GM12875 (cell line): ENCODE measurements around the gene IFI27.

Source experiments
- H3K4me3 ChIP-seq: one replicate; pipeline ENCODE4 v1.5.1; 2011; ENCODE audit warnings: low read depth, low read length, control low read depth
- TF ChIP-seq, protein P1 (sequence below): IDR thresholded peaks from 2 replicates; pipeline ENCODE4 v1.5.1; 2011; ENCODE audit warnings: low read depth, mild to moderate bottlenecking, control low read depth, inconsistent platforms, low read length, moderate library complexity, borderline replicate concordance; ENCODE audit not compliant: insufficient read depth

The IFI27 gene

DNA sequence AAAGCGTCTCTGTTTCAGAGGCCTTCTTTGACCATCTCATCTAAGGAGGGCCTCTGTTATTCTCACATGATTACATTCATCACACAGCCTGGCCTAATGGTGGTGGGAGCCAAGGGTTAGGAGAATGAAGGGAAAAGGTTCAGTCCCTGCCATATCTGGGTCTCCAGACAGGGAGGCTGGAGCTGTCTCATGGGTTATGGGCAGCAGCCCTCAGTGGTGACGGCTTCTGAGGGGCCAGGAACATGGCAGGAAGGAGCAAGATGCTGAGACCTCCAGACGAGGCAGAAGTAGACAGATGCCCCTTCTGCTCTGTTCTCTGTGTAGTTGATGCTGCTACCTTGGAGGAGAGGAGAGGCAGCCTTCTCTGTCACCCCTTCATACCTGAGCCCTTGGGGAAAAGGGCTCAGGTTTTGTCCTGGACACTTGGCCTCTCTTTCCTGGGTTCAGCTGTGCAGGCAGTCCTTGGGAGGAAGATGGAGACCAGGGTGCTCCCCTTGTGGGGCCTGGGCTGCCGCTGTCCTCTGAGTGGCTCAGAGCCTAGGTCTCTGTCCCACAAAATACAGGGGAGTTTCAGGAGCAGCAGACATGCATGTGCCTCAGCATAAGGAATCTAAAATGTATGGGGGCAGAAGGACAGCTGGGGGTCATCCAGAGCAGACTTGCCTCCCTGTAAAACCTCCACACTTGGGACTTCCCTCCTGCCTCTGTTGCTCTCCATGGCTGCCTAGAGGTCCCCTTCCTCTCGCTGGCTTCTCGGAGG is 15.3 kb downstream of the IFI27 start:
- TF ChIP-seq, protein P1, sequence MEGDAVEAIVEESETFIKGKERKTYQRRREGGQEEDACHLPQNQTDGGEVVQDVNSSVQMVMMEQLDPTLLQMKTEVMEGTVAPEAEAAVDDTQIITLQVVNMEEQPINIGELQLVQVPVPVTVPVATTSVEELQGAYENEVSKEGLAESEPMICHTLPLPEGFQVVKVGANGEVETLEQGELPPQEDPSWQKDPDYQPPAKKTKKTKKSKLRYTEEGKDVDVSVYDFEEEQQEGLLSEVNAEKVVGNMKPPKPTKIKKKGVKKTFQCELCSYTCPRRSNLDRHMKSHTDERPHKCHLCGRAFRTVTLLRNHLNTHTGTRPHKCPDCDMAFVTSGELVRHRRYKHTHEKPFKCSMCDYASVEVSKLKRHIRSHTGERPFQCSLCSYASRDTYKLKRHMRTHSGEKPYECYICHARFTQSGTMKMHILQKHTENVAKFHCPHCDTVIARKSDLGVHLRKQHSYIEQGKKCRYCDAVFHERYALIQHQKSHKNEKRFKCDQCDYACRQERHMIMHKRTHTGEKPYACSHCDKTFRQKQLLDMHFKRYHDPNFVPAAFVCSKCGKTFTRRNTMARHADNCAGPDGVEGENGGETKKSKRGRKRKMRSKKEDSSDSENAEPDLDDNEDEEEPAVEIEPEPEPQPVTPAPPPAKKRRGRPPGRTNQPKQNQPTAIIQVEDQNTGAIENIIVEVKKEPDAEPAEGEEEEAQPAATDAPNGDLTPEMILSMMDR = no peak

DNA sequence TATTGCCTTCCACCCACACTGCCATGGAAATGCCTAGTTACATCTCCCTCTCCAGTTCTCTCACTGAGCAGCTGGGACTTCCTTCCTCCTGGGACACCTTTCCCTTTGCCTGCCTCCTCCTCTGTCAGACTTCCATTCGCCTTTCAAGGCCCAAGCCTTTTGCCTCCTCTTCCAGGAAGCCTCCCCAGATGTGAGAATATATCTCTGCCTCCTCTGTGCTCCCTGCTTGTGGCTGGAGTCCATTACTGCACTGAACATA is 15.8 kb downstream of the IFI27 start:
- TF ChIP-seq, protein P1 = no peak
- H3K4me3 ChIP-seq = no peak overlapping the region

More for the DNA sequence above, 15.3 kb downstream of the IFI27 start:
- H3K4me3 ChIP-seq = no peak overlapping the region

DNA sequence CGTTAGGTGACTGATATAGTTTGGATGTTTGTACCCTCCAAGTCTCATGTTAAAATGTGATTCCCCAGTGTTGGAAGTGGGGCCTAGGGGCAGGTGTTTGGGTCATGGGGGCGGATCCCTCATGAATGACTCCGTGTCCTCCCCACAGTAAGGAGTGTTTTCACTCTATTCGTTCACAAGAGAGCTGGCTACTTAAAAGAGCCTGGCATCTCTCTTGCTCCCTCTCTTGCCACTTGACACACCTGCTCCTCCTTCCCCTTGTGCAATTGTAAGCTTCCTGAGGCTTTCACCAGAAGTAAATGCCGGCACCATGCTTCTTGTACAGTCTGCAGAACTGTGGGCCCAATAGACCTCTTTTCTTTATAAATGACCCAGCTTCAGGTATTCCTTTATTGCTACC is 16.3 kb downstream of the IFI27 start:
- TF ChIP-seq, protein P1 = no peak
- H3K4me3 ChIP-seq = no peak overlapping the region

DNA sequence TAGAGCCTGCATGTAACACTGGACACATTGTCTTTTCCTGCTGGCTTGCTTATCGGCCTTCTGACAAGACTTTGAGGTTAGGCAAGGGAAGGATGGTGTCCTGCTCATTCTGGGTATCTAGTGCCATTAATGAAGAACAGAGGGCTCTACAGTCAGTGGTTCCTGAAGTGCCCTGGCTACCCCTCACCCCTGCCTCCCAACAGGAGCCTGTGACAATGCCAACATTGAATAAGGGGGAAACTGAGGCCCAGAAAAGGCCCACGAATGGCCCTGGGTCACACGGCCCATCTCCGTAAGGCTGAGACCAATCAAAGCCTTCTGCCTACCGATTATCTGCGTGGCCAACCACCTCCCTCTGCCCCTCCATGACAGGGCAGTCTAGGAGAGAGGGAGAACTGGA is 16.8 kb downstream of the IFI27 start:
- H3K4me3 ChIP-seq = no peak overlapping the region
- TF ChIP-seq, protein P1 = no peak

DNA sequence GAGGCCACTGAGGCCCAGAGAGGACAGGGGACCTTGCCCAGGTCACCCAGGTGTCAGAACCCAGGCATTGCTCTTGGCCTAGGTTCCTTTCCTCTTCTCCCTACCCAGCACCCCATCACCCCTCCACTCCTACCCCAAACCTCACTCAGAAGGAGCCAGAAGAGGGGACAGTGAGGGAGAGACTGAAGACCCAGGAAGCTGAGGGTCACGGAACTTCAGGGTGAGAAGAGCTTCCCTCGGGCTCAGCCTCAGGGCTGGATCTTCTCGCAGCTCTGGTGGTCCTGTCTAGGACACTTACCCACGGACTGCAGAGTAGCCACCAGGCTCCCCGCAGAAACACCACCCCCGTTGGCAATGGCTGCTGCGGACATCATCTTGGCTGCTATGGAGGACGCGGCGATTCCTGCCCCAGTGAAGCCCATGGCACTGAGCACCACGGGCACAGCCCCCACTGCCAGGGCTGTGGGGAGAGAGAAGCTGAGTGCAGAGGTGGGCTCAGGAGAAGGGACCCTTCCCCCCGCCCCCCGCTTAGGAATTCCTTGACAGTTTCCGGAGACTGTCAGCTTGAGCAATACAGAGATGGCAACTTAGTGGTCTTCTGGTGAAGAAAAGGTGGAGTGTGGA is 17.8 kb downstream of the IFI27 start:
- TF ChIP-seq, protein P1 = no peak
- H3K4me3 ChIP-seq = peak overlapping the region; percentile 68

DNA sequence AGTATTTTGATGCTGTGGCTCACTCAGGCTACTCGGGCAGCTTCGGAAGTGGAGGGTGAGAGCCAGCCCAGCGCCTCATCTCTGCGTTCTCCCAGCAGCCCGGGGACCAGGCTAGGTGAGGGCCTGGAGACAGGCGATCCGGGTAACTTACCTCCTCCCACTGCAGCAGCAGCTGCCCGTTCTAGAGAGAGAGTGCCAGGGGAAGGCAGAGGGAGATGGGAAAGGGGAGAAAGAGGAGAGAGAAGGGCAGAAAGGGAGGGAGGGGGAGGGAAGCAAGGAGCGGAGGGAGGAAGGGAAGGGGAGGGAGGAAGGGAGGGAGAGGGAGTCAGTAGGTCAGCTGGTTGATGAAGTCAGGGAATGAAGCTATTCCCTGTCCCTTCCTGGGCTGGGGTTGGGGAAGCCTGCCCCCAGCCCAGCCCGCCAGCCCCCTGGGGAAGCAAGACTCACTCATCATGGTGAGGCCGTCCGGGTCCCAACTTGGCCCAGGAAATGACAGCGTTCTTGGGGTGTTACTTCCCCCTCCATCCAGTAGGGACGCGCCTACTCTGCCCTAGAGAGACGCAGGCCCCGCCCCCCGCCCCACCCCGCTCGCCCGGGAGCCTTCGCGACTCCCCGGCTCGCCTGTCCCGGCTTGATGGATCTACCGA is 18.7 kb downstream of the IFI27 start, which contains the start of gene IFI27L2:
Gene IFI27L2 (minus strand): TSS at position 494 of the 647 bp plus-strand sequence. CDS start 40 bp downstream, at position 454.
- TF ChIP-seq, protein P1 = peak; percentile 57
- peak within 1 kb of the TSS; percentile 68 for H3K4me3 ChIP-seq
